ENCODE data around the gene C15orf40.
A peak's percentile ranks its signal among the peaks of the same experiment; 100 is the strongest.

DNA sequence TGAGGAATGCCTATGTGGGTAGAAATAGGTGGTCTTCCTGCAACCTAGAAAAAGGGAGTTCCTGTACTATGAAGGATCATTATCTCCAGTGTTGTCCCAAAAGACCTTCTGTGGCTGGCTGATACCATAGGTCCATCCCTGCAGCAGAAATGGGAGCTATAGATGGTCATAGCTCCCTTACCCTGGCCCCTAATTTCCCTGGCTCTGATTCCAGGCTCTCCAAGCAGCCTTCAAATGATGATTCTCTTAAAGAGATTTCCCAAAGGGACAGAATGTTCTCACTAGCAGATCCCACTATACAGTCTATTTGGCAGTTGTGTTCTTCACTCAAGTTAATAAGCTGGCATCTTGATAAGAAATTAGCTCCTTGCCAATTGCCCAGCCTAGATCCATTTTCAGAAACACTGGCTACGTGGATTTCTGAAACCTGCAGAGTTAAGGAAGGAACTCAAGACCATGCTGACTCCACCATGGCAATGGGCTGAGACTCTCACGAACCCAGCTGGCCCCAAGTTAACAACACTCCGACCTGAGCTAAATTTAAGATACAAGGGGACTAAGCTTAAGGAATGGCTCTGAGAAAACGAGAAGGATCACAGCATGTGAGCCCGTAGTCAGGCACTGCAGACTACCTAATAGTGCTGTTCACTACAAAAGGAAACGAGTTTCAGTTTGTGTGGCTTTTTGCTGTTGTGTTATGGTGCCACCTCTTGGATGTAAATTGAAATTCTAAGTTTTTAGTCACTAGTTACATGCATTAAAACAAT is 11.4 kb downstream of the C15orf40 start:
- TF ChIP-seq, protein P1, sequence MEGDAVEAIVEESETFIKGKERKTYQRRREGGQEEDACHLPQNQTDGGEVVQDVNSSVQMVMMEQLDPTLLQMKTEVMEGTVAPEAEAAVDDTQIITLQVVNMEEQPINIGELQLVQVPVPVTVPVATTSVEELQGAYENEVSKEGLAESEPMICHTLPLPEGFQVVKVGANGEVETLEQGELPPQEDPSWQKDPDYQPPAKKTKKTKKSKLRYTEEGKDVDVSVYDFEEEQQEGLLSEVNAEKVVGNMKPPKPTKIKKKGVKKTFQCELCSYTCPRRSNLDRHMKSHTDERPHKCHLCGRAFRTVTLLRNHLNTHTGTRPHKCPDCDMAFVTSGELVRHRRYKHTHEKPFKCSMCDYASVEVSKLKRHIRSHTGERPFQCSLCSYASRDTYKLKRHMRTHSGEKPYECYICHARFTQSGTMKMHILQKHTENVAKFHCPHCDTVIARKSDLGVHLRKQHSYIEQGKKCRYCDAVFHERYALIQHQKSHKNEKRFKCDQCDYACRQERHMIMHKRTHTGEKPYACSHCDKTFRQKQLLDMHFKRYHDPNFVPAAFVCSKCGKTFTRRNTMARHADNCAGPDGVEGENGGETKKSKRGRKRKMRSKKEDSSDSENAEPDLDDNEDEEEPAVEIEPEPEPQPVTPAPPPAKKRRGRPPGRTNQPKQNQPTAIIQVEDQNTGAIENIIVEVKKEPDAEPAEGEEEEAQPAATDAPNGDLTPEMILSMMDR (IDR thresholded peaks at IDR 0.05; ENCODE audit: poor library complexity), result peak; percentile 61
- no peak for TF ChIP-seq EZH2 (IDR thresholded peaks at IDR 0.05; ENCODE audit: borderline replicate concordance)
- no peak for TF ChIP-seq EZH2phosphoT487 (IDR thresholded peaks at IDR 0.05; ENCODE audit: low read depth, severe bottlenecking, unreplicated experiment)
